Measurements from ENCODE around the gene PPP1R13B.

Gene PPP1R13B

DNA sequence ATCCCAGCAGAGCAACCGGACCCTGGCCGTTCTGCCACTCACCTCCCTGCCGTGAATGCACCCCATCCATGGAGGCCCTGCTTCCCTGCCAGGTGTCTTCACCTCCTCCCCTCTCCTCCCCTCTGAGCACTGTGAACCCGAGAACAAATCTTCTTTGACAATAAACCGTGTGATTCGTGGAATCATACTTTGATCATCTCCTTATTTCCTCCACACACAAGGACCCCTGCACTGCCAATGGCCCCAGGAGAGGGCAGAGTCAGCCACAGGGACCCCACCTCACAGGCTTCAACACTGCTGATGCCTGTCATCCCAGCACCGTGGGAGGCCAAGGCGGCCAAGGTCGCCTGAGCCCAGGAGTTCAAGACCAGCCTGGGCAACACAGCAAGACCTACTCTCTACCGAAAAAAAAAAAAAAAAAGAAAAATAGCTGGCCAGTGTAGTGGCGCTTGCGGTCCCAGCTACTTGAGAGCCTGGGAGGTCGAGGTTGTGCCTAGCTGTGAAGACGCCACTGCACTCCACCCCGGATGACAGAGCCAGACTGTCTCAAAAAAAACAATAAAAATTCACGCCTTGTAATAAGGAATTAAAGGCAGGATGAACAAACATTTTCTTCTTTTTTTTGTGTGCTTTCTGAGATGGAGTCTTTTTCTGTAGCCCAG lies 133.2 kb downstream of the PPP1R13B start:
- DNase-seq (ENCODE audit: low read depth), result no peak

DNA sequence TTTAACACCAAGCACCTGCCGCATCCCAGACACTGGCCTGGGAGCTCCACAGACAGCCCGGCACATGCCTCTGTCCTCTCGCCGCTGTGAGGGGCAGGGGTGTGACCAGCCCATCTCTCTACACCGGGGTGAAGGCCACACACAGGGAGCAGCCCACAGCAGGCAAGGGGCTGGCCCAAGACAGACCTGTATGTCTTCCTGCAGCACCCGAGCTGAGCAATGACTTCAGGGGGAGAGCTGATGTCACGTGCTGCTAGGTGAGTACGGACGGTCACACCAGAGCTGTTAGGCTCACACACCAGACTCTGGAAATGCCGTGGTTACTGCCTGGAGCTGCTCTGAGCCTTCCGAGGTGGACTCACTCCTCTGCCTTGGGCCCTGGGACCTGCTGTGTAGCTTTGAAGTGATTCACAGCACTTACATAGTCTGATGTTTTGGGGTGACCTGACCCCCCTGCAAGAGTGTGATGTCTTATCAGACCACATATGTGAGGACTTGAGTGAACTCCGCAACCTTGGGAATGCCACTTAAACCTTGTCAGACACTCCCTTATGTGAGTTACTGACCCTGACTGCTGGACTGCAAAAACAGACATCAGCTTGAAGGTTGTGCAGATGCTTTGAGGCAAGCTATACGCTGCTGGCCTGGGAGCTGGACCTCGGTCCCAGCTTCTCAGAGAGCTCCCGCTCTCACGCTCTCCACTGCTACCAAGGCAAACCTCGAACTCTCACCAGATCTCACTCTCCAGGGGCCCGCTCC lies 133.9 kb downstream of the PPP1R13B start:
- DNase-seq (ENCODE audit: low read depth), result no peak

DNA sequence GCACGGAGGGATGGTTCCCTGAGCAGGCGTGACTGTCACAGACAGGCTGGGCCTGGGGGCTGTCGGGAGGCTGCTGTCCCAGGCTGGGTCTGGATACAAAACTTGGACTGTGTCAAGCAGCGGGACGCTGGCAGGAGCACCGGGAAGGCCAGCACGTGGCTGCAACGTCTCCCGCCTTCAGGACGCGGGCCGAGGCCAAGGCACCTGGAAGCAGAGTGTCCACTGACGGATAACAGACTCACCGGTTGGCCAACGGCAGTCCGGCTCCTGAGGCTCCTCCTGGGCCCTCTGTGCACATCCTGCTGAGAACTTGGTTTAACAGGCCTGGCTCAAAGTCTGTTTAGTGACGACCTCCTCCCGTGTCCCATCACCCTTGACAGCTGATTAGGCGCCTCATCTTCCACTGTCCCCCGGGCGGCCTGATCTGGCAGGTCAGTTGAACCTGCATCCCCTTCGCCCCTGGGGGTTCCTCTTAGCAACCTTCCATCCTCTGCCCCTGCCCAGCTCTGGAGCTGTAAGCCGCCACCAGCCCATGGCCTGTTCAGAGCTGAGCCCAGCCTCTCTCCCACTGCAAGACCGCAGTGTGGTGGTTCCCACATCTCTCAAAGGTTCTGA lies 134.6 kb downstream of the PPP1R13B start:
- no peak for DNase-seq (ENCODE audit: low read depth)

DNA sequence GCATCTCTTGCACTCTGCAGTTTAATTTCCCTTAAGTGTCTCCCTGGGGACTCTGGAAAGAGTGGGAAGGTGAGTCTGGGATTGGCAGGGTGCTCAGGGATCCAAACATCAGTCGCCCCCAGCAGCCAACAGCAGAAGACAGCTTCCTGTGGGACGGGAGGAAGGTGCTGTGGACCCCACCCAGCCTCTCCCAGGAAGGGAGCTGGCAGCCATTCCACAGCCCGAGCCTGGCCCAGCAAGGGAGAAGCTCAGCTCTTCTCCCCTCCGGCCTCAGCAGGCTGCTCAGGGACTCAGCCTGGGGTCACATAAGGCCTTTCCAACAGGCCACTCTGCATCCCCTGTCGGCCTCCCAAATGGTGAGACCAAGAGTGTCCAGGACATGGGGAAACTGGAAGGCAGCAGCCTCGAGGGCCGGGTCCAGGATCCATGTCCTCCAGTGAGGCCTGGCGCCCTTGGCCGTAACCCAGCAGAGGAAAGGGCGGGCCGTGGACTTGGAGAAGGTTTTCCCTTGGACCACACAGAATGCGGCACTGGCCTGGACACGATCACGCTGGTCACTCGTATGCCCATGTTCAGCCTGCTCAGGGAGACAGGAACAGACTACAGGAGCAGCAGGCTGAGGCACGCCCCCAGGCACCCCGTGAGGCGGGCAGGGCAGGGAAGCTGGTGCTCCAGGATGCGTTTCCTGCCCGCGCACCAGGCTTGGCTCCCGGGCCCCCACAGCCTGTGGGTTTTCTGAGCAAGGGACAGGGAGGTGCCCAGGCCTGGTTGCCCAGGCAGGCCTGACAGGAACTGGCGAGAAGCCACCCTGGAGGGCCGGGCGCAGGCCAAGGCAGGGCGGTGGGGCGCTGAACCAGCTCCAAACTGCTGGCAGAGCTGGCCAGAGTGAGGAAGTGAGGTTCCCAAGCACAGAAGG lies 135.6 kb downstream of the PPP1R13B start:
- DNase-seq (ENCODE audit: low read depth), result no peak

DNA sequence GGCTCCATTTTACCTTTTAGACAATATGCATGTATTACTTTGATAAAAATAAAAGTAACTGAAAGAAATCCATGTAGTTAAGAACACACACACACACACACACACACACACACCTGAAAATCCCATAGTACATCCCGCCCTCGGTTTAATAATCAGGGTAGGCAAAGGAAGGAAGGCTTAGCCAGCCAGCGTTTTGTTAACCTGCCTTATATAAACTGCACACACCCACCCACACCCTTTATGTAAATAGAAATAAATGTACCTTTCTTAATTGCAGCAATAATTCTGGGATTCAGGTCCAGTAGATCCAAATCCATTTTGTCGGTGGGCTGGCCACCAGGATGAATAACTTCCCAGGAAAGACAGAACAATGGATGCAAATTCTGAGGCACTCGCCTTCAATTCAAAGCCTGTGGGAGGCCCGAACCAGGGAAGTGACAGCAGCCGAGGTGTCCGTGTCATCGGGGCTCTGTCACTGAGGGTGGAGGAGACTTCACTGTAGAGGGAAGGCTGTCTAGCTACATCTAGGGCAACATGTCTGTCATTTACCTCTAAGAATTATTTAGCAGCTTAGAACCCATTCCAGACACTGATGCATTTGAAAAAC lies 136.5 kb downstream of the PPP1R13B start:
- DNase-seq (ENCODE audit: low read depth), result no peak

DNA sequence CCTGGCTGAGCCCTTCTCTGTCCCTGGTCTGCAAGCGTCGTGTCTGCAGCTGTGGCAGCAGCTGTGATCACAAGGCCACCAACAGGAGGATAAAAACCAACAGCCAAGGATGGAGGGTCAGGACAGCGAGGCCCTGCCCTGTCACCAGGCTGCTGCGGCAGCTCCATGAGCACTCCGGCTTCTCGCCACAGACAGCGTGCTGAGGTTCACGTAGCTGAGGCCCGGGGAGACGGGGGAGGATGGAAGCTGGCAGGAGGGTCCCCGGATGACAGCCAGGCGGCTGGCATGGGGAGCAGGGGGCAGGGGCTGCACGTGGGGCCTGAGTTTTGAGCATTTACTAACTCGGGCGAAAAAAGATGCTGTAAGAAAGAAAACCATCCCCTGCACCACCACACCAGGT lies 137.6 kb downstream of the PPP1R13B start:
- no peak for DNase-seq (ENCODE audit: low read depth)

DNA sequence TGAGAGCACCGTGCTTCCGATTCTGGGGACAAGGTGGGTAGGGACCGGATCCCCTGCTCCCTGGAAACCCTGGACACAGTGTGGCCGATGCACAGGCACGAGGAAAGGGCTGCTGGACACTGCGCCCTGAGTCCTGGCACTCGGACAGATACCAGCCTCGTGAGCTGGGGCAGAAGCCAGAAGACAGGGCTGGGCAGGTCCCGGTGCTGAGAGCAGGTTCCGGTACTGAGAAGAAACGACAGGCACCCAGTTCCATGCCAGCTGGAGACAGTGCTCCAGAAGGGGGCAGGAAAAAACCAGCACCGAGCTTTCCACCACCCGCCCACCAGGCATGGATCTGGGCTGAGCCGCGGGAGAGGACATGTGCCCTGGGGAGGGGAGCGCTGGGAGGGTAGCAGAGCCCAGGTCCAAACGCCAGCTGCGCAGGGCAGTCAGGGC lies 138.6 kb downstream of the PPP1R13B start:
- no peak for DNase-seq (ENCODE audit: low read depth)

DNA sequence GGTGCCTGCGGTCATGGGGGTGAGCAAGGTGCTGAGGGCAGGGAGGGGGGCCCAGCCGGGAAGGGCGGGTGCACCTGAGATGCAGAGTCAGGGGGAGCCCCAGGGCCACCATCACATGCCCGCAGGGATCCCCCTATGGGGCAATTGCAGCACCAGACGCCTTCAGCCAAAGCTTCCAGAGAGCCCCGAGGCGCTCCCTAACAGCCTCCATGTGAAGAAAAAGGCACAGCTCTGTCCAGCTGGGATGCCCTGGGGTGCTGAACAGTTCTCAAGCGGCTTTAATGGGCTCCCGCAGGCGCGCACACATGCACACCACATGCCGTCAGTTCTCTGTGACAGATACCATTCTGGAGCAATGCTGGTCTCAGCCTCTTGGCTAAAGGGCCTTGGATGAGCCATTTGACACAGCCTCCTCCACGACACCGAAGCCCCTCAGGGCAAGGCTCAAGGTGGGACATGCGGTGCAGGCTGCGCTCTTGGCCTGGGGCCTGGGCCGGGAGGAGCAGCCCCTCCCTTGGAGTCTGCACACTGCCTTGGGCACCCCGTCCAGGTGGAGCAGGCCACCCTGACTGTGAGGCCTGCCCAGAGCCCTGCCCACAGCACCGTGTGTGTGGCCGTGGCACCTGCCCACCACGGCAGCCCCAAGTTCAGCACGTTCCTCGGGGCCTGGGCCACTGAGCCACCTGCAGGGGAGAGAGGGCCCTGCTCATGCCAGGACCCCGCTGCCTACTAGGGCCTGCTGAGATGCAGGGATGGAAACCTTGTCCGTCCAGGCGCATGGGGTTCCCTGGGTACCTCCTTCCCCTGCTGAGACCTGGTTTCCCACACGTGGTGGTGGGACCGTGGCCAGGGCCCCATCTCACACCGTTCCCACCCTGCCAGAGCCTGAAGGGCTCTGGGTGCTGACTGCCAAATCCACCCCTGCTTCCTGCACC lies 139.8 kb downstream of the PPP1R13B start:
- no peak for DNase-seq (ENCODE audit: low read depth)

DNA sequence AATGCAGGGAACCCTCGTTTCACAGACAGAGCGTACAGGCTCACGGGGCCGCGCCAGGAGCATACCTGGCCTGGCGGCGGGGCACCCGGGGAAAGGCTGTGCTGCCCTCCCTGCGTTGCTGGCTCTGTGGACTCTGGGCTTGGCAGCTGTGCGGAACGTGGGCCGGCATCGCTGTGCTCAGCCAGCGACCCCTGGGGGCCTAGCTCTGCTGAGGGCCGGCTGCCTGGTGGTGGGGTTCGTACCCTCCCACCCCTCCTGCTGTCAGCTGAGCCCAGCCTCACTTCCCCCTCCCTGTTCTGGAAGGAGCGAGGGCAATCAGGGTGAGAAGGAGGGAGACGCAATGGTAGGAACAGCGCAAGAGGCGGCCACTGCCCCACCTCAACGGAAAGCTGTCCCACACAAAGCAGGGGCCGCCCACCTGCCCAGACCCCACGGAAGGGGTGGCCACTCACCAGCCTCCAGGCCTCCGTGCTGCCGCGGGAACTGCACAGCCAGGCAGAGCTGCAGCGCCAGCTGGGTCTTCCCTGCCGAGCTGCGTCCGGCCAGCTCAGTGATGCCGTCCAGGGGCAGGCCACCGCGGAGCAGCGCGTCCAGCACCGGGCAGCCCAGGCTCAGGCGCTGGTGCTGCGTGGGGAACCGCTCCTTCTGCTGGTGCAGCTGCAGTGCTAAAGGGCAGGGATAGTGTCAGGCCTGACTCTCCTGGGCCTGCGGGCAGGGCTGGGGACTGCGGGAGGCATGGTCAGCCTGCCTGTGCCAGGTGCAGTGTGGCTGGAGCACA lies 140.6 kb downstream of the PPP1R13B start:
- DNase-seq (ENCODE audit: low read depth), result no peak

DNA sequence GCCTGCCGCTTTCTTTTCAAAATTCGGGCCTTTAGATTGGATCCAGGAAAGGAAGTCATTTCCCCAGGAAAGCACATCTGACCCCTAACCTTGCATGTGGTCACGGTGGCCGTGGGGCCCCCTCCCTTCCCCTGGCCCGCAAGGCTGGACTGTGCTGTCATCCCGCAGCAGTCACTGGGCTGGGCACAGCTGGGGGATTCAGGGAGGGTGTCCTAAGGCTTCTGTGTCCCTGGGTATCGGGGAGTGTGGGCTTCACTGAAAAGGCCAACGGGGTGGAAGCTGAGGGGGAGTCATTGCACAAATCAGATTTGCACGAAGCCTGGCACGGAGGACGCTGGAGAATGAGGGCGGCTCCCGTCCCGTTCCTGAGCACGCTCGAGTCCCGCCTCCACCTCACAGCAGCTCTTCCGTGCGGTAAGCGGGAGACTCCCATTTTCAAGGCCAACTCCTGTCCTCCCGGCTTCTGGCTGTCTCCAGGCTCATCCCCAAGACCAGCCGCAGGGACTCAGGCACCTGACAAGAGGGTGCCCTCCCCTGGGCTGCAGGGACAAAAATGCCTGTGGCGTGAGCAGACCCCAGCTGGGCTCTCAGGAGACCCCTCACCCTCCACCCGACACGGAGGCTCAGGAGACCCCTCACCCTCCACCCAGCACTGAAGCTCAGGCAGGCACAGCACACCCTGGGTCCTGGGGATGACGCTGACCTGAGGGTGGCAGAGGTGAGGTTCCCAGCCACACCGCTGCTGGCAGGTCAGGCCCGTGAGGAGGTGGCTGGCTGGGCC lies 141.7 kb downstream of the PPP1R13B start:
- DNase-seq (ENCODE audit: low read depth), result no peak

DNA sequence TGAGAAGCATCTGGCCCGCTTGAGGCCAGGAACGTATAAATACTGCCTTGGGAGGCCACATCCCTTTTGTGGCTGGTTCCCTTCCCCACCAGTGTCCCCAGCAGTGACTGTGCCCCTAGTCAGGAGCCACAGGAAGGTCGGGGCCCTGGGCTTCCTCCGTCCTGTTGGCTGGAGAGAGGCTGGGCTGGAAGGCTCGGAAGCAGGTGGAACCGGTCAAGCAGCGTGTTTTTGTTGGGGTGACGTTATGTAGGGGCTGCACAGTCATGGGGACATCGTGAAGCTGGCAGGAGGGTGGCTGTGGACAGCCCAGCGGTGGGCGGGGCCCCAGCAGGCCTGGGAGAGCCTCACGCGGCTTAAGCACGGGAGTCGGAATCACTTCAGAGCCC lies 142.3 kb downstream of the PPP1R13B start:
- DNase-seq (ENCODE audit: low read depth), result no peak

DNA sequence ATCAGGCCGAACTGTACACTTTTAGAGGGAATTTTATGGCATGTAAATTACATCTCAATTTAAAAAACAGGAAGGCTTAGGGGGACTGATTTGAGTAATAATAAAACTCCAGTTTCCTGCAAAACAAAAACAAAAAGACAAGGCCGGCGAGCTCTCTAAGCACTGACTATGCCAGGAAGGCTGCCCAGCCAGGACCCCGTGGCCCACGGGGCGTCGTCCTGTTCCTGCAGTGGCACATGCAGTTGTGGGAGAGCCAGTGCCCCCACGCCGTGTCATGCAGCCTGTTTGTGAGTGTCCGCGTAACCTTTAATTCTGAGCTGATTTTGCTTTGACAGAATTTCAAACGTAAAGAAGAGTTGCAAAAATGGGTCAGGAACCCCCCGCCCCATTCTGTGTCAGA lies 142.7 kb downstream of the PPP1R13B start:
- DNase-seq (ENCODE audit: low read depth), result no peak

DNA sequence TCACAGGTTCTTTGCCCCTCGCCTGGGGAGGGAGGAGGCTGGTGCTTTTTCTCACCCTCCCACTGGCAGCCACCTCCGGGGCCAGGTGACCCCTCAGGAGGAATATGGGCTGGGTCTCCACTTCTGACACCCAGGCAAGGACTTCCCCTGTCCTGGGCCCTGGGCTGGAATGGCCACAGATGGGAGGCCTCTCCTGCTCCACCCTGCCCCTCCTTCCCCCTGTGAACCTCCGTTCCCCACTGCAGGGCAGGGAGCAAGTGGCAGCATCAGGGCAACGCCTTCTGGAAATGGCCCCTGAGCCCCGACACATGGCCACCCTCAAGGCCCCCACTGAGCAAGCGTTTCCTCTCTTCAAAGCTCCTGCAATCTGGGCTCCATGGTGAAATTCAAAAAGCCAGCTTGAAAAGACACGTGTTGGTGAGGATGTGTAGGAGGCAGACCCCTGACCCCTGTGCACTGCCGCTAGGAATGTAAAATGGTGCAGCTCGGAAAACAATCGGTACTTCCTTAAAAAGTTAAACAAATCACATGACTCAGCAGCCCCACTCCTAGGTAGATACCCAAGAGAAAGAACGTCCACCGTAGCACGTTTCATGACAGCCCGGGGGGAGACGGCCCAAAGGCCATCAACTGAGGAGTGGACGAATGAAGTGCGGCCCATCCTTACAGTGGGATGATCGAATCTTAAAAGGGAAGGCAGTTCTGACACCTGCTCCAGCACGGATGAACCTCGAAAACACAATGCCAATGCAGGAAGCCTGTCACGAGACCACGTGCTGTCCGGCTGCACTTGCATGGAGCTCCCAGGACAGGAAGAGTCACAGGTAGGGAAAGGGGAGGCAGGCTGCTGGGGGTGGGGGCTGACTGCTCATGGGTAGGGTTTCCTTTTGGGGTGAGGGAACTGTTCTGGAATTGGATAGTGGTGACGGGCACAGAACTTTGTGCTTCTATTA lies 143.7 kb downstream of the PPP1R13B start:
- DNase-seq (ENCODE audit: low read depth), result no peak

DNA sequence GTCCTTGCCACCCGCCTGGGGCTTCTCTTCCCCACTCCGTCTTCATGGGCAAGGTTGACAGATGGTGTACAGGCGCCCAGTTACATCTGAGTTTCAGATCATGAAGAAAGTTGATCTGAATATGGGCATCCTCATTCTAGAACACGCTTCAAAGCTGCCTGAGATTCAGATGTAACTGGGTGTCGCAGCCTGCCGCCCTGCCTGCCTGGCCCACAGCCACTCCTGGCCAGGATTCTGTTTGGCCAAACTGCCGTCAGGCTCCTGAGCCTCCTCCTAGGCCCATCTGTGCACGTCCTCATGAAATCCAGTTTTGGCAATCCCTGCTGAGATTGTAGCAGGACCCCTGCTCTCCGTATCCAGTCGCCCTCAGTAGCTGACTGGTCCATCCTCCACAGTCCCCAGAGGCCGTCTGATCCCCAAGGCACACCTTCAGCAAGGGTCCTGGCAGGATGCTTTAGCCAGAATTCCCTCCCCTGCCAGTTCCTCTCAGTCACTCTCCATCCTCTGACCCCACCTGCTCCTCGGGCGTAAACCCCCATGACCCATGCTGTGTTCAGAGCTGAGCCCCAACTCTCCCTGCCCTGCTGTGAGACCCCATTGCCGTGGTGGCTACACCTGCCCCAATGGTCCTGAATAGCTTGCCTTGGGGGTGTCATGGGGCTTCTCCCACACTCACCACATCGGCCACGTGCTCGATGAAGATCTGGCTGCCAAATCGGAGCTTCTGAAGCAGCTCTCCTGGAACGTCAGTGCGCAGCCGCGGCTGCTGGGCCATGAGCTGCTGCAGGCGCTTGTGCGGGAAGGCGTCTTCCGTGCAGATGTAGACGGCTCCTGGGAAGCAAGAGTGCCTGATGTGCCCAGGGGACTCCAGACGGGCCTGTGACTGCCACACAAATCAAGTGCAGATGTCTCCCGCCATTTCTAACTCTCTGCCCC lies 144.6 kb downstream of the PPP1R13B start:
- DNase-seq (ENCODE audit: low read depth), result no peak

DNA sequence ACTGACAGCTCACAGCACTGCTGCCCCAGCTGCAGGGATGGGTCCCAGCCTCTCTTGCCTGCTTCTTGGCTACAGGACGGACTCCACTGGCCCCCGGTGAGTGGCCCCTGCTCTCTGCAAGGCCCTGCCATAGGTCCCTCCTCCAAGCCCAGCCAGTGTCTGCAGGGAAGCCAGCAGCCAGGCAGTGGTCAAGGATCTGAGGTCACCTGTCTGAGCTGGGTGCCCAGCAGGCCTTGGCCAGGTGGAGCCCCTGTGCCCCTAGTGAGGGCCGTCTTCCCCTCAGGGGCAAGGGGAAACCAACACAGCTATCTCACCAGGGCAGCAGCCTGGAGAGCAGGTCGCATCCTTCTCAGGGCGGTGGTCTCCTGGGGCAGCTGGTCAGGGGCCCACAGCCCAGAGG lies 145.3 kb downstream of the PPP1R13B start:
- DNase-seq (ENCODE audit: low read depth), result no peak

DNA sequence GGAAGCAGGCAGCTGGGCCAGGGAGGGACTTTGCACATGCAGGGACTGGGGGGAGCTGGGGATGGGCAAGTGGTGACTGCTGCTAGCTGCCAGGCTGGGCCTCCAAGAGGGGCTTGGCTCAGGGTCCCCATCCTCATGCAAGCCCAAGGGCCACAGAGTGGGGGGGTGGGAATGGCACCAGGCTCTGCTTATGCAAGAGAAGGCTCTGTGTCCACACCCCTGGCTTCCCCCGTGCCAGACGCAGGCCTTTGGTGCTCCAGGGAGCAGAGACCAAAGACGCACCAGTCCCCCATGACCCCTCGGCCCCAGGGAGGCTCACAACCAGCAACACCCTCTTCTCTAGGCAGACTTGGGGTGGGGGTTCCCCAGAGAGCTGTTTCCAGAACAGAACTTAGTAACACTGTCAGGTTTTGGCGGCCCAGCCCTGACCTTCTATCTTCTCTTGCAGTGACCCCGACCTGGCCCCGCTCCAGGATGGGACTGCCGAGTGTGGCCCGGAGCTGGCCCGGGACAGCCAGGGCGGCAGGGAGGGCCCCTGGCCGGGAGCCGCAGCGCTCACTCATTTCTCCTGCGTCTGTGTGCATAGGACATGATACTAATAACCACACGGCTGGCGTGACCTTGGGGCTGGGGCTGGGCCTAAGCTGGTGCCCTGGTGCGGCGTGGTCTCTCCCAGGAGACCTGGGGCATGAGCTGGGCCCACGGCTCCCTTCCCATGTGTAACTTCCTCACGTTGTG lies 146.5 kb downstream of the PPP1R13B start:
- DNase-seq (ENCODE audit: low read depth), result no peak

All from activated T-cell treated with anti-CD3 and anti-CD28 coated beads for 1 hour (primary cell).